Measurements from ENCODE around the gene BCOR.

The BCOR gene

DNA sequence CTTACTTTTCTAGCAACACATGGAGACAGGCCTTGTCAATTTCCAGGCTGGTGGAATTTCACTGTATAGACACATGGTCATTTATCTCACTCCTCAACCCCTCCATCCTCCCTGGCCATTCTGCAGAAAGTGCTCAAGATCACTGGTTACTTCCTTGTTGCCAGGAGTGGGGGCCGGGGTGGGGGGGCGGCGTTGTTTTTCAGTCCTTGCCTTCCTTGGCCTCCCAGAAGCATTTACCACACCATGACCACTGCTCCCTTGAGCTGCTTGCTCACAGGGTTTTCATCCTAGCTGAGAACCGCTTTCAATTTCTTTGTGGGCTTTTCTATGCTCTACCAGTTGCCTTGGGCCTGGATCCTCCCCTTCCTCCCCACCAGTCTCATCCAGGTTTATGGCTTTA, 14.1 kb upstream of the BCOR start:
- no peak for DNase-seq

DNA sequence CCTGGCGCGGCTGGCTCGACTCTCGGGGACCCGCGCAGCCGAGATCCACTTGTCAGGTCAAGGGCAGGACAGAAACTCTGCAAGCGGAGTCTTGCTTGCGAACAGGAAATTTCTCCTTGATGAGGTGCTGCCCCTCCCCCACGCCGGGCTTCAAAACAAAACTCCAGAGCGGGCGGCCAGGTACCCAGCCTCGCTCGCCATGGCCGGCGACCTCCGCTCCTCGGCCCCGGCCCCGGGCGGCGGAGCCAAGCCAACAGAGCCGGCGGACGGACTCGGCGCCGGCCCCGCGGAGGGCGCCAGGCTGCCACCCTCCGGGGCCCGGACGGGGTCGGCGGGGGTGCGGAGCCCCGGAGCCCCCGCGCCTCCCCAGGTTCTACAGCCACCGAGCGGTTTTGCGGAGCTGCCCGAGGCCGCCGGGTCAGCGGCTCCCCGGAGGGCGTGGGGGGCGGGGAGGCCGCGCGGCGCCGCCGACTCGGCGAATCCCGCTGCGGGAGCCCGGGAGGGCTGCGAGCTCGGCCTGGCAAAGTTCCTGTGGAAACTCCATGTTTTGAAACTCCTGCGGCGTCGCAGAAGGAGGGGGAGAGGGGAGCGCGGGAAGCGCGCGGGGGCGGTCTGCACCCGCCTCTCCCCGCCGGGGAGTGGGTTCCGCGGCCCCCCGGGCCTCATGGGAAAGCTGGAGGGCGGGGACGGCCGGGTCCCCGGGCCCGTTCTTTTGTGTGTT, 11.7 kb upstream of the BCOR start:
- DNase-seq: peak; percentile 67

DNA sequence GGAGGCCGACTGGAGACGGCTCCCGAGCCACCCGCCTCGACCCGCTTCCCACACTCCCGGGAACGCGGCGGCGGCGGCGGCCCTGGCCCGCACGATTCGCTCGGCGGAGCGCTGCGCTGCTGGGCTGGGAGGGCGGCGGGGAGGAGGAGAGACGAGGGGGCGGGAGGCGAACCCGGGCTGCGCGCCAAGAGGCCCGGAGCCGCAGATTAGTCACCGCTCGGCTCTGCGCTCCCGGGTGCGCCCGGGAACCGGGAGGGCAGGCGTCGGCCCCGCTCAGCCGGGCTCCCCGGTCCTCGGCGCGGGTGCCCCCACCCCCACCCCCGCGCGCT, 11.2 kb upstream of the BCOR start:
- peak; percentile 67 for DNase-seq

DNA sequence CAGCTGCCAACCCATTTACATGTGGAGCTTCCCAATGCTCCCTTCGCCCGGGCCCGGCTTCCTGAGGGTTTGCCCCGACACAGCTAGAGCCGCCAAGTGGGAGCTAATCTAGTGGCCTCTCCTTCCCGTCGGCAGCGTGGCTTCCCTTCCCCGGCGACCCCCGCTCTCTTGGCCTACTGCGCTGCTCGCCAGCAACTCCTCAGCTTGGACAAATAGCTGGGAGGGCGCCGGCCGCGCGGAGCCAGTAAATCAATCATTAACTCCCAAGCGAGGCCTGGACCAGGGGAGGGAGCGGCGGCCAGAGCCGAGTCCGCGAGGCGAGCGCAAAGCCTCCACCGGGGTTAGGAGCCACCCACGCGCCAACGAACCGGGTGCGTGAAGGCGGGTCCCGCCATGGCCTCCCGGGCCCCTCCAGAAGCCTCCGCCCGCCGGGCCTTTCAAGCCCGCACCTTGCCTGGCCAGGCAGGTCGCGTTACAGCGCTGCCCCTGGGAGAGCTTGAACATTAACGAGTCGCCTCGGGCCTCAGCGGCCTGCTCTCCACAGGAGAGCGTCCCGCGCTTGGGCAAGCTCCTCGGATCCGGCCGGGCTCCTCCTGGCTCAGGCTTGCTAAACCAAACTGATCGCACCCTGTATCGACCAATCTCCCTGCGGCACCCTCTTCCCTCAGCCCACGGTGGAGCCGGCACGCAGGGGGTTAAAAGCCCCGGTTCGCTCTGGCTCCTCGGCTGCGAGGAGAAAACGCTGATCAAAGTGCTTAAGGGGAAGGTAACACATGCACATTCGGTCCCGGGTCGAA, 10.6 kb upstream of the BCOR start:
- DNase-seq: no peak

DNA sequence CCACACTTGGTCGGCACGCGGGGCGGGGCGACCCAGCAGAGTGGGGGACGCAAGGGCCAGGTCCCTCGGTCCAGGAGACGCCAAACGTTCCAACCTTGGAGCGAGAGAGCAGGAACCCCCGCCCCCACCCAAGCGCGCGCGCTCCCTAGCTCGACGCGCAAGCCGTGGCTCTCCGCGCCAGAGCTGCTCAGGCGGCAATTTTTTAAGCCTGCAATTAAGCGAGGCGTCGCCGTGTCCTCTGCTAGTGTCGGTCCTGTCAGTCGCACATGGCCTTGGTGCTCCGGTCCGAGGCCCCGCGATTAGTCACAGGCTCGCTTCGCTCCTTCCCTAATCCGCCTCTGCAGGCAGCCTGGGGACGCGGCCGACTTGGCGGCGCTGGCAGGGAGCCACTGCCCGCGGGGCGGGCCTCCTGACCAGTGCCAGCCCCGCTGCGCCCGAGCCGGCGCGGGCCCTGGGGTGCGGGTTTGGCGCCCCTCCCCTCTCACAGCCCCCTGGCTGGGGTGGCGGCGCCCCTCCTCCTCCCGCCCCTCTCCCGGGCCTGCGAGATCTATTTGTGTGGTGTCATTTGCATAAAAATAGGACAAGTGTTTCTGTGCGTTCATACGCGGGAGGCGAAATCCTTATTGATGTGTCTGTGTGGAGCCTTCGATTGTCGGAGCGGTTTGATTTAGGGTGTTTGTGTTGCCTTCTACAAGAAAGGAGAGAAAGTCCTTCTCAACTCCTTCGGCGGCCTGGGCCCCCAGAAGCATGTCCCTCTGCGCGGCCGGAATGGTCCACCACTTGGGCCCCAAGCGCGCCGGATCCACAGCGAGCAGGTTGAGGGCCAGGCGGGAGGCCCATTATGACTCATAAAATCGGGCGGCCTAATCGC, 9.8 kb upstream of the BCOR start:
- peak; percentile 52 for DNase-seq

DNA sequence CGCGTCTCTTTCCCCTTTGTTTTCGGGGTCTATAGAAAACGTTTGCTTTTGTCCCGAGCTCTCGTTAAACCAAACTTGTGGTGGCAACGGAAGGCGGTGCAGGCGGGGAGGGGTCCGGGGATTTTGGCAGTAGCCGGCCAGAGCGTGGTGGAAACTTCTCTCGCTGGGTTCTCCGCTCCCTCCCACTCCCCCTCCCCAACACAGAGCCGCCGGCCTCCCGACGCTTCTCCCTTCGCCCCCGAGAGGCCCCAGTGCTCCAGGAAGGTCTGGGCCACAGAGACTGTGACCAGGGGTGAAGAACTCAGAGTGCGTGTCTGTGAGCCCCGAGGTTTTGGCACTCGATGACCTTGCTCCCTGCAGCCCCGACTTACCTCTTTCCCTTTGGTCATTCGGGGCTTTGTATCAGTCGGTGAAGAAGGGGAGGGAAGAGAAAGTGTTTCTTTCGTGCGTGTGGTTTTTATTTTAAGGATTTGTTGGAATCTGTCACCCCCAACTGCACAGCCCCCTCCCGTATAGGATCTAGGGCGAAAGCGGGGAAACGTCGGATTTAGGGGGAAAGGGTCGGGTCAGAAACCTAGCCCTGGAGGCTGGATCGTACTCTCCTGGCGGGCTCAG, 9.0 kb upstream of the BCOR start:
- no peak for DNase-seq

DNA sequence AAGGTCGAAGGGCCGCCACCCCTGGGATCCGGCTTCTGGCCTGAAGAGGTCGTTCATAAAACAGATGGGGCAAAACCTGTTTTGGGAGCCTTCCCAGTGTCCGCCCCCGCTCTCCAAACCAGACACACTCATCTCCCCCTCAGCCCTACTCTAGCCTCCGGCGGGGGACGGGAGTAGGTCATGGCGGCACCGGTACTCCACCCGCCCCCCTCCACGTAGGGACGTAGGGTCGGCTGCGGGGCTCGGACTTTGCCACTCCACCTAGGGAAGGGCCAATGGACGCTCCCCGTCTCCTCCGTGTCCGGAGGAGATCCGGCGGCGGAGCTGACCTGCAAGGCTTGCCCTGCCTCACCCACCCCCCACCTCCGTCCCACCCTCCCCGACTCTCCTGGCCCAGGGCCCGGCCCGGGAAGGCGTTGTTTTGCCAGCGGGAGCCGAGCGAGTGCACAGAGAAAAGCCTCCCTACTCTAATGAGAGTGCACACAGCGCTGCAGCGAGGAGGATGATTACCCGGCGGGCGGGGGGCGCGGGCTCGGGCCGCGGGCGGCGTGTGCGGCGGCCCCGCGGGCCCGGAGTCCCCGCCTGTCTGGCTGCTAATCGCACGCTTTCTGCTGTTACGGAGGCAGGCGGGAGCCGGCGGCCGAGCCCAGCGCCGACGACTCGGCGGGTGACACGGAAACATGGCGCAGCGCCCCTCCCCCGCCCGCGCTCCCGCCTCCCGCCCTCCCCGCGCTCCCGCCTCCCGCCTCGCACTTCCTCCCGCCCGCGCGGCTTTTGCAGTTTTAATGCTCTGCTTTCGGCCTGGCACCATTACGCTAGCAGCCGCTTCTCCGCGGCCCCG, 8.3 kb upstream of the BCOR start:
- peak; percentile 76 for DNase-seq

DNA sequence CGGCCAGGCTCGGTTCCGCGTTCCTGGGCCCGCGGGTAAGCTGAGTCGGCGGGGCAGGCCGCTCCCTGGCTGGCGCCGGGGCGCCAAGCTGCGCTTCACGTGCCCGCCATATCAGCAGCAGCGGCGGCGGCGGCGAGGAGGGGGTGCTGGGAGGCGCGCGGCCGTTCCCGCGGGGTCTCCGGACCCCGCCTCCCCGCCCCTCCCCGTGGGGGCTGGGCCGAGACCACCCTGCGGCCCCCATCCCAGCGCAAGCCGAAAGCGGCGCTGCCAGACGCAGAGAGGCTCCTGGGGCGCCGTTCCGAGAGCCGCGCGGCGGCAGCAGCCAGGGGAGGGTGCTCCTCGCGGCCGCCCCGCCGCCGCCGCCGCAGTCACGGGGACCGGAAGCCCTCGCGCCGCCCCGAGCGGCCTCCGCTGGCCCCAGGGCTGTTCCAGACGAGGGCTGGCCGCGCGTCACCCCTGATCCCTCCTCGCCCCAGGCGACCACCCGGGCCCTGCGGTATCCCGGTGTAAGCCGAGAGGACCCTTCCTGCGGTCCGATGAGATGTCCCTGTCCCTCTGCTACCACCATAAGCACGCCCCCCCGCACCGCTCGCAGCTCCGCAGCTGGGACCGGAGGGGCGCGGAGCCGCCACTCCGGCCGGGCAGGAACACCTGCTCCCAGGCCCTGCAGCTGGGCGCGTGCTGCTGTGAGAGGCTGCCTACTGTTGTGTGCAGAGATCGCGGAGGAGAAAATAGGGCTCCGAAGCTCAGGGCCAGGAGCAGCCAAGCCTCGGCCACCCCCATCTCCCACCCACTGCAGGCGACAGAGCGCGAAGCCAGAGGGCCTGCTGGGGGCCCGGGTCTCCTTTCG, 7.5 kb upstream of the BCOR start:
- DNase-seq: no peak

DNA sequence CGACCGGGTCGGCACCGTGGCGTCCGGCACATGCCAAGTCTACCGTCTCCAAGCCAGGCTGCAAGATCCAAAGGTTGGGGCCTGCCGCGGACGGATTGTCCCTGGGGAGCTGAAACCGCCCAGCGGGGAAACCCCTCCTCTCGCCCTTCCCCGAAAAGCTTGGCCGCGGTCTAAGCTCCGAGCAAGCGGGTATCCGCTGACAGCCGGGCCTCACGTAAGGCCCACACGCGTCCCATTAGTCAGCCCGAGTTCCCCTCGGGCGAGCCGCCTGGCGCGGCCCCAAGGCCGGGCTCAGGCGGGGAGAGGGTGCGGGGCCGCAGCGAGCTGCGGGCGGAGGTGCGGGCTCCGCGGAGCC, 6.8 kb upstream of the BCOR start:
- DNase-seq: no peak

DNA sequence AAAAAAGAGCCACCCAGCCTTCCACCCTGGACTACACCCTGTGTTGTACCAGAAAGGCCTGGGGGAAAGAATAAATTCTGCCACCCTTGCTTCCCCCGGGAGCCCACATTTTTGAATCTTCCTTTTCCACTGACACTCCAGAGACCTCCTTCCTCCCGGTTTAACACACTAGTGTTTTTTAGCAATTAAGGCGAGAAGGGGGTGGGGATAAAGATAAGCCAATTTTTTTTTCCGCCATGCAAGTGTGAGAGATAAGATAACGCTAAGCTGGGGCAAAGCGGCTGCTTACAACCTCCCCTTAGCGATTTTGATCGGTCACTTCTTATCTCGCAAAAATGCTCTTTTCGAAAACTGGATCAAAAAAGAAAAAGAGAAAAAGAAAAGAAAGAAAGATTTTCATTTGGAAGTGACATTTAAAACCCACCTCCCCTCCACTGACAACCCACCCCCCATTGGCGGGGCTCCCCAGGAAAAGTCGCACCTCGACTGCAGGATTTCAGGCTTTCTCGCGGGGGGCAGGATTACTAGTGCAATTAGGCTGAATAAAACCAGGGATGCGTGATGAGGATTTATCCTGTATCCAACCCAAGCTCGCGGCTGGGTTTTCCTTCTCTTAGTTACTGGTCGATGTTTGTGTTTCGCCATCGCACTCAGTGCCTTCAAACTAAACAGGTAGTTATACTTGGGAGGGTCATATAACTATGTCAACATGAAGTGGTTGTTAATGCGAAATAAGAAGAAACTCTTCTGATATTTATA, 6.0 kb upstream of the BCOR start:
- DNase-seq: no peak

DNA sequence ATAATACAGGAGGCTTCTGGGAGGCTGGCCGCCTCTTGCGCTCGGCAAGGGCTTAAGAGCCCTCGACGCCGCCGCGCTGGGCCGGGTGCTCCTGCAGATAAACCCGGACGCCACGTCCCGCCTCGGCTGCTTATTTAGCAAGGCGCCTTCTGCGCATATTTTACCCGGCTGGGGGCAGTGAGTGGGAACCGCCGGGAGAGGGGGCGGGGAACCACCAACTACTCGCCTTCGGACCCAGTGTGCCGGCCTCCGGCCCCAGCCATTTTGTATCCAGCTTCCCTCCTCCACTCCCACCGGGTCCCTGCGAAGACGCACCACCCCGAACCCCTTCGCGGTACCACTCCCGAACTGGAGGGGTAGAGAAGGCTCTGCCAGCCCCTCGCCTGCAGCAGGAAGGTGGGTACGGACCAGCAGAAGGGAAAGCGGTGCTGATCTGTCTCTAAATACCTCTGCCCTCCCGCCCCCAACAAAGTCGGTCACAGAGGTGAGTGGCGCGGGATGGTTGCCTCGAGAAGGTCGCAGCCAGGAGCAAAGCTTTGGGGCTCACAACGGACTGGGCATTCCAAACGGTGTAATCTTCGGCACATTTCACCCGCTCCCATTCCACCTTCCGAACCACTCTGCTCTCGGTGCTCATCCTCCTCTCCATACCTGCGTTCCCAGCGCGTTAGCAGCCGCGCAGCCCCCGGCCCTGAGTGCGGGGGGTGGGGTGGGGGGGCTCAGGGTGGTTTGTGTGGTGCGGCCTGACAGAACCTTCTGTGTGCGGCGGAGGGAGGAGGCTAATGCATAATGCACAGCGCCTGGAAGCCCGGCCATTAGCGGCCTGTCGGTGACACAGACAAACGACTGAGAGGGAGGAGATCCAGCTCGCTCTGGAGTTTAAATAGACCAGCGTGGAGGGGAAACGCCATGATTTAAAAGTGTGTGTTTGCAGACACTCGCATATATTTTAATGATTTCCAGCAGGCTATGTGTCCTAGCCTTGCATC, 4.9 kb upstream of the BCOR start:
- no peak for DNase-seq

DNA sequence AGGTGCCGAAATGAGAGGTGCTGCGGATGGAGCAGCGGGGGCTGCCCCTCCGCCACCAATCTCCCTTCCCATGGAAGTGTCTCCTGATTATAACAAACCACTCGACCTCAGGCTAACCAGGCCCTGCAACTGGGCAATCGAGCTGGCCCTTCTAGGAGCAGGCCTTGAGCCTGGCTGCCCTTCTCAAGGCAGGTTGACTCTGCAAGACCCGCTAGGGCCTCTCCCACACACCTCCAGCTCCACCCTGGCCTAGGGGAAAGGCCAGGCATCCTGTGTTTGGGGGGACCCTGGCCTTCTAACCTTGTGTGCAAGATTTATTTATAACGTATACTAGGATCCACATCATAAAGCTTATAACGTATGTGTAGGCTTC, 3.7 kb upstream of the BCOR start:
- no peak for DNase-seq

DNA sequence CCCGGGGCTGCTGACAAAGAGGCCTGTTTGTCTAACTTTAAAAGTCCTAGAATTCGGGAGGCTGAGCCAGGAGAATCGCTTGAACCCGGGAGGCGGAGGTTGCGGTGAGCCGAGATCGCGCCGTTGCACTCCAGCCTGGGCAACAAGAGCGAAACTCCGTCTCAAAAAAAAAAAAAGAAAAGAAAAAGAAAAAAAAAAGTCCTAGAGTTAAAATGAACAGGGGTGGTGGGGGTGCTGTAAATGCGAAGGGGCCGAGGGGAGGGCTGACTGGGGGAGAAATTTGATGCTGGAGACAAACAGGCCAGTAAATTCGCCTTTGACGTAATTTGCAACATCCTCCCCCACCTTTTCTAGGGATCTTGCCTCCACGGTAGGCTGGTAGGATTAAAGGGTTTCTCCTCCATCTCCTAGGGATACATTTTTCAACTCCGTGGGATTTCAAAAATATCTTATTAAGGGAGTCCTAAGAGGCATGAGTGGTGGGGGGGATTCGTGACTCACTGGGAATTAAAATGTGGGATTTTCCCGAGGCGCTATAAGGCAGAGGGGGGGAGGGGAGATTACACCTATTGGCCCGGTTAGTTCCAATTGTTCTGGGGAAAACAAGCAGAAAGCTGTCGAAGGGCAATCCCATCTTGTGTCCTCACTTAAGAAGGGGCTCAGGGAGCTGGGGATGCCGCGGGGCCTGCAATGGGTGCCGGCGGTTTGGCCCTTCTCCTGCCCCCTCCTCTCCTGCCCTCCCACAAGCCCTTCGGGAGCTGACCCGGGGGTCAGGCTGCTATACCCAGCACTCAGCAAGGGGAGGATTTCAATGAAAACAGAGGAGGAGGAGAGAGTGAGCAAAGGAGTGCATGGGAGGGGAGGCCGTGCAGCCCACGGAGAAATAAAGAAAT, 3.0 kb upstream of the BCOR start:
- DNase-seq: no peak

DNA sequence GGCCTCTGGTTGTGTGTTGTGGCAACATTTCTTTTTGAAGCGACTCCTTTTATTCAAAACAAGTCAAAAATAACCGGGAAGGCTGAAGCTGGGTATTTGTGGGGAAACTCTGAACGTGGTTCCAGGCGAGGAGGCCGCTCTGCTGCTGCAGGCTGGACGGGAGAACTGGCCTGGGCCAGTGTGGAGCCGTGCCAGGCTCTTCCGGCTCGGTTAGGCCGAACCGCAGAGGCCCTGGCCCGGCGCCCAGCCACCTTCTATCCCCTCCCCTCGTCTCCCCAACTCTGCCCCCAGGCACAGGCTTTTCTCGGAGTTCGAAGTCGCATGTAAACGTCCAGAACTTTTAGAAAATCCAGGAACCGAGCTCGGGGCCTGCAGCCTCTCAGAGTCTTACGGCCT, 2.4 kb upstream of the BCOR start:
- DNase-seq: no peak

DNA sequence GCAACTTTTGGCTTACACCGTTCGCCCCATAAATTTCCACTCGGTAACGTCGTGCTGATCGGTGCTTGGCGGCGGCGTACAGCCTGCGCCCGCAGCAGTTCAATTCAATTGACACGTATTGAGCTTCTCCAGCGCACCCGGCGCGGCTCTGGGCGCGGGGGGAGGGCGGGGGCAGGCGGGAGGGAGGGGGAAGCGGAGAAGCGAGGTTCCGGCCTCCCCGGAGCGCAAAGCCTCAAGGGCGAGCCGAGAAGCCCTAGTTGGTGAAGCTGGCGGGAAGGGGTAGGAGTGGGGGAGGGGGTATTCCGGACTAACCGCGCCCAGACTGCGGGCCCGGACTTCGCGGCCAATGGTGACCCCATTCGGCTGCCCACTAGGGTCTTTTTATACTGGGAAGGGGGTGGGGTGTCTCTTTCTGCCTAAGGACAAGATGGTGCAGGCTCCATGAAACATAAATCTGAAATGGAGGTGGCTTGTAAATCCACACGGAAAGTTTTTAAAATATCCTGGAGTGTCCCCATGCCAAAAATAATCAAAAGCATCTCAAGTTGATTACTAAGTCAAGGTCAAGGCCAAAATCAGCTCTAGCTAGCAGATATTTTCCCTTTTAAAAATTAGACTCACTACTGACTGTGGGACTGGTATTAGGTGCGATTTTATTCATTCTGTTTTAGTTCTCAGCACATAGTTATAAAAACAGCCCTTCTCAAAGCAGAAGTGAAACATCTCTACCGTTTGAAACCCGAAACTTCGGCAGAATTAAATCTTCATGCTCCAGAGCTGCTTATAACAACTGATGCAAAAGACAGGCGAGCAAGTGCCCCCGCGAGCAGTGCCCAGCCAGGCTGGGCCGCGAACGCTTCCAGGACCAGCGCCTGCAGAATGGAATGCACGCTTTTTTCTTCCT, 1.5 kb upstream of the BCOR start:
- DNase-seq: no peak

DNA sequence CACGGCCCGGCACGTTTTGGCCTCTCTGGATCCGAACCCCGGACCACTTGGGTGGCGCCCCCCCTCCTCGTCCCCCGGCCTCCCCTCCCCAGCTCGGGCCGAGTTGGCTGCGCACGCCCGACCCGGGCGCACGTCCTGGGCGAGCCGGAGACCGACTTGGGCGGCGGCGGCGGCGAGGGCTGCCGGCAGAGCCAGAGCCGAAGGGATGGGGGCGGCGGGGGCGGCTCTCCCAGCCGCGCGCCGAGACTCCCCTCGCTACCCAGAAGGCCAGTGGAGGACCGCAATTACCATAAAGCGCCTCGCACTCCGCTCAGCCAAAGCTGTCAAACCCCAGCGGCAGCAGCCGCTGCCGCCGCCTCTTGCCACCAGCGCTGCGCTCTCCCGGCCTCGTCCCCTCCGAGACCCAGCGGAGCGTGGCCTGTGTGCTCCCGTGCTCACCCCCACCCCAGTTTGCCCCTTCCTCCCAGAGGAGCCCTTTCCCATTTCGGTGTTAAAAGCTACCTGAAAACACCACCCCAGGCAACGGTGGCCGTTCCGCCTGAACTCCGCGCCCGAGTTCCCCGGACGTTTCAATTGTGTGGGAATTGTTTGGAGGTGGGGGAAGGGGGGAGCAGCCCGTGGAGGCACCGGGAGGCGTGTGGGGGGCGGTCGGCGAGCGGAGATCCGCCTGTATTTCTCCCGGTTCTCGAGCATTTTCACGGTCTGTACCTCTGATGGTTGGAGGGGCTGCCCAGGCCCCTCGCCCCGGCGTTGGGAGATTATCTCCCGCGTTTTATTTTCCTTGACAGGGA, 701 bp upstream of the BCOR start:
- DNase-seq: no peak

DNA sequence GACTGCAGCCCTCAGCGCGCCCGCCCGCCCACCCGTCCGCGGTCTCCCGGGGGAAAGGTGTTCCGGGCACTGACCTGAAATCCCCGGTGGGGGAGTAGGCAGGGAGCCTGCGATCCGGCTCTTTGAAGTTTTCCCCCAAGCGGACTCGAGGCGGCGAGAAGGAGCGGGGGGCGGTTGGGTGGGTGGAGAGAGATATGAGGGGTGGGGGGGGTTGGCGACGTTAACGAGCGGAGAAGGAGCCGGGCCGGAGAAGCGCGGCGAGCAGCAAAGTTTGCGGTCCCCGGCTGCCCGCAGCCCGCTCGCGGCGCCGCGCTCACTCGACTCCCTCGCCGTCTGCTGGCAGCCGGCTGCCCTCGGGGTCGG, 636 bp downstream of the BCOR start:
- no peak for DNase-seq
